Vagina (tissue), 2 donors: ENCODE measurements around the gene ZNF808.
A peak's percentile ranks its signal among the peaks of the same experiment; 100 is the strongest.

ENCODE experiments used
- CTCF ChIP-seq, 3 experiments: fragments of 450-650 bp in 2 of 3; fragments of 200-600 bp in 1 of 3; sonication (generic) in 1 of 3; IDR thresholded peaks; one replicate each; pipeline ENCODE4 v1.5.1; 2017 to 2019; ENCODE audit warnings: antibody characterized with exemption in 3 of 3, mild to moderate bottlenecking in 2 of 3, moderate library complexity in 2 of 3
- POLR2A ChIP-seq, 2 donors: fragments of 450-650 bp; IDR thresholded peaks; one replicate each; pipeline ENCODE4 v1.6.1; 2017; ENCODE audit warnings: antibody characterized with exemption in 2 of 2, mild to moderate bottlenecking in 2 of 2, moderate library complexity in 2 of 2
- POLR2AphosphoS5 ChIP-seq, 2 donors: sonication (generic); formaldehyde crosslinking; IDR thresholded peaks; one replicate each; pipeline ENCODE4 v1.9.0; 2017; ENCODE audit warnings: antibody characterized with exemption in 2 of 2, mild to moderate bottlenecking in 2 of 2, low read depth in 1 of 2; ENCODE audit not compliant: insufficient read depth in 1 of 2

- peak in 1 of 3 experiments; percentile 27 for TF ChIP-seq CTCF (IDR thresholded peaks at IDR 0.05)
- TF ChIP-seq POLR2AphosphoS5 (IDR thresholded peaks at IDR 0.05; ENCODE audit: insufficient read depth in 1 of 2, low read depth in 1 of 2), result peak; percentile 90 to 94
- peak in 1 of 2 donors; percentile 30 for TF ChIP-seq POLR2A (IDR thresholded peaks at IDR 0.05)
Observed at GRCh38 chr19:52601025-52601973, 73.8 kb downstream of the ZNF808 start.
